Measurements from ENCODE around the gene MRPS31.
"Not testable (repeated sequence)": the region's sequence is repeated elsewhere in the genome, so short reads cannot be mapped to it uniquely, and the experiment has no call there.

DNA sequence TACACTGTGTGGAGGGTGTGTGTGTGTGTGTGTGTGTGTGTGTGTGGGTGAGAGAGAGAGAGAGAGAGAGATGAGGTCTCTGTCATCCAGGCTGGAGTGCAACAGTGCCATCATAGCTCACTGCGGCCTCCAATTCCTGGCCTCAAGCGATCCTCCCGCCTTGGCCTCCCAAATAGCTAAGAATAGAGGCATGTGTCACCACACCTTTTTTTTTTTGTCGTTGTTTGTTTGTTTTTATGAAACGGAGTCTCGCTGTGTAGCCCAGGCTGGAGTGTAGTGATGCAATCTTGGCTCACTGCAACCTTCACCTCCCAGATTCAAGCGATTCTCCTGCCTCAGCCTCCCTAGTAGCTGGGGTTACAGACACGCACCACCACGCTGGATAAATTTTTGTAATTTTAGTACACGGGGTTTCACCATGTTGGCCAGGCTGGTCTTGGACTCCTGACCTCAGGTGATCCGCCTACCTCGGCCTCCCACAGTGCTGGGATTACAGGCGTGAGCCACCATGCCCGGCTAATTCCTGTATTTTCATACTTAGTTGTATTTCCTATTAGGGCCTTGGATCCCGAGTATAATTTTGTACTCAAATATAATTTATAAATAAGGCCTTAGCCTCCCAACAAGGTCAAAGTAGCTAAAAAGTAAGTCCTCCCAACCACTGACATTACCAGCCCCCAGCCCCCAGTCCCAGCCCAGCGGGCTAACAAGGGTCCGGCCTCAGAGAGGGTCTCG lies 17.7 kb upstream of the MRPS31 start:
- TF ChIP-seq POLR2A (IDR thresholded peaks at IDR 0.05) = not testable (repeated sequence)
- TF ChIP-seq, protein P1, sequence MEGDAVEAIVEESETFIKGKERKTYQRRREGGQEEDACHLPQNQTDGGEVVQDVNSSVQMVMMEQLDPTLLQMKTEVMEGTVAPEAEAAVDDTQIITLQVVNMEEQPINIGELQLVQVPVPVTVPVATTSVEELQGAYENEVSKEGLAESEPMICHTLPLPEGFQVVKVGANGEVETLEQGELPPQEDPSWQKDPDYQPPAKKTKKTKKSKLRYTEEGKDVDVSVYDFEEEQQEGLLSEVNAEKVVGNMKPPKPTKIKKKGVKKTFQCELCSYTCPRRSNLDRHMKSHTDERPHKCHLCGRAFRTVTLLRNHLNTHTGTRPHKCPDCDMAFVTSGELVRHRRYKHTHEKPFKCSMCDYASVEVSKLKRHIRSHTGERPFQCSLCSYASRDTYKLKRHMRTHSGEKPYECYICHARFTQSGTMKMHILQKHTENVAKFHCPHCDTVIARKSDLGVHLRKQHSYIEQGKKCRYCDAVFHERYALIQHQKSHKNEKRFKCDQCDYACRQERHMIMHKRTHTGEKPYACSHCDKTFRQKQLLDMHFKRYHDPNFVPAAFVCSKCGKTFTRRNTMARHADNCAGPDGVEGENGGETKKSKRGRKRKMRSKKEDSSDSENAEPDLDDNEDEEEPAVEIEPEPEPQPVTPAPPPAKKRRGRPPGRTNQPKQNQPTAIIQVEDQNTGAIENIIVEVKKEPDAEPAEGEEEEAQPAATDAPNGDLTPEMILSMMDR (IDR thresholded peaks at IDR 0.05) = not testable (repeated sequence)

All from thyroid gland (tissue), 4 donors.